Stimulated activated CD8-positive, alpha-beta memory T cell treated with anti-CD3 and anti-CD28 coated beads, Interleukin-7, amount 100 ng/mL, for 48 hours (primary cell): ENCODE data around the gene PARP1.

Experiments
- DNase-seq, 2 donors: peaks; one replicate each; pipeline ENCODE4 v3.0.0-alpha.2; 2020; ENCODE audit warnings: low read depth in 1 of 2; ENCODE audit errors: extremely low read depth in 1 of 2

Gene PARP1

DNA sequence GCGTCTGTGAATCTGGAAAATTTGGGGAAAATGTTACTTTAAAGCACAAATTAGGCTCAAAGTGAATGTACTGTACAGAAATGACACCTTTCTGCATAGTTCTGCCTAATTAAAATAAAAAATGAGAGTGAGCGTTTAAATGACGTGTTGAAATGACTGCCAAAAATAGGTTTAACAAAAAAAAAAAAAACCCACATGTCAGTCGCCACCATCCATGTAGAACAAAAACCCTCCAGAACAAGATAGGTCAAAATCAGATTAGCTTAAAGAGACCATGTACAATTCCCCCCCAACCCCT, 745 bp downstream of the PARP1 start:
- no peak for DNase-seq

DNA sequence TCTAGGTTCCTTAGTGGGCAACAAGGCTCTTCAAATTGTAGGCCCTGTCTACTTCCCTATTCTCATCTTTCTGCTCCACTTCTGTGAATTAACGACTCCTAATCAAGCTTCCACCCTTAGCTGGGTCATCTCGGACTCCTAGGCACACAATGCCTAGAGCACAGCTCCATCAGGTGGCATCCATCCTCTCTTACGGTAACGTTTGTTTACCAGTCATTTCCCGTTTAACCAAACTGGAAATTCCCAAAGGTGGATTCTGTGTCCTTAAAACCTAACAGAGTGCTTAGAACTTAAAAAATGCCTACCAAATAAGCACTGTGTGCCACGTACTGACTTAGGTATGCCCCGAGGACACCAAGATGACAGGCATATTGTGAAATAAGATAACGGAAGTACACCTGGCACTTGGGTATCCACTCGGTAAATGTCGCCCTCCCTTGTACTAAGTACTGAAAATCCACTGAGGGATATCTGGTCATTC, 1.5 kb downstream of the PARP1 start:
- DNase-seq = no peak

DNA sequence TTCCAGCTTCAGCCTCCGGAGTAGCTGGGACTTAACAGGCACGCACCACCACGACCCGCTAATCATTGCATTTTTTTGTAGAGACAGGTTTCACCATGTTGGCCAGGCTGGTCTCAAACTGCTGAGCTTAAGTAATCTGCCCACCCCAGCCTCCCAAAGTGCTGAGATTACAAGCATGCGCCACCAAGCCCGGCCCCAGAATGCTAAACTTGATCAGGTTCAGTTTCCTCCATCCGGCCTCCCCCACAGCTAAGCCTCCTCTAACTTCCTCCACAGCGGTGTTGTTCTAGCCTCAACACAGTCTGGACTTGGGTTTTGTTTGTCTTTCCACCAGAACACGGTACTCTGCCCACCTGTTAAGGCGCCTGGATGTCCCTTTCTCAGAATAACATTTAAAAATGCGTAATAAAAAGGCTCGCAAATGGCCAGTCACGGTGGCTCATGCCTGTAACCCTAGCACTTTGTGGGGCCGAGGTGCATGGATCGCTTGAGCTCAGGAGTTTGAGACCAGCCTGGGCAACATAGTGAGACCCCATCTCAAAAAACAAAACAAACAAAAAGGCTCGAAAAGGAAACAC, 2.4 kb downstream of the PARP1 start:
- DNase-seq = no peak

DNA sequence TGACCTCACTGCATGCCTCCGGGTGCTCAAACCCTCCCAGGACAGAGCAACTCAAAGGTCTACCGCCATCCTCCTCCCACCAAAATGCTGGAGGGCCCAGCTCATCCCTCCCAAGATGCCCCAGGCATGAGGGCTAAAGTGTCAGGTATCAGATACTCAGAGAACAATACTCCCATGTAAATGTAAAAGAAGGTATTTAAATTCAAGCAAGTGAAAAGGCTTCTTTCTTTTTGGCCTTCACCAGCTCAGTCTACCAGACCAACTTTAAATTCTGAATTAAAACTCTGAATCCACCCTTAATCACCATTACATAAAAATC, 3.0 kb downstream of the PARP1 start:
- DNase-seq = no peak

DNA sequence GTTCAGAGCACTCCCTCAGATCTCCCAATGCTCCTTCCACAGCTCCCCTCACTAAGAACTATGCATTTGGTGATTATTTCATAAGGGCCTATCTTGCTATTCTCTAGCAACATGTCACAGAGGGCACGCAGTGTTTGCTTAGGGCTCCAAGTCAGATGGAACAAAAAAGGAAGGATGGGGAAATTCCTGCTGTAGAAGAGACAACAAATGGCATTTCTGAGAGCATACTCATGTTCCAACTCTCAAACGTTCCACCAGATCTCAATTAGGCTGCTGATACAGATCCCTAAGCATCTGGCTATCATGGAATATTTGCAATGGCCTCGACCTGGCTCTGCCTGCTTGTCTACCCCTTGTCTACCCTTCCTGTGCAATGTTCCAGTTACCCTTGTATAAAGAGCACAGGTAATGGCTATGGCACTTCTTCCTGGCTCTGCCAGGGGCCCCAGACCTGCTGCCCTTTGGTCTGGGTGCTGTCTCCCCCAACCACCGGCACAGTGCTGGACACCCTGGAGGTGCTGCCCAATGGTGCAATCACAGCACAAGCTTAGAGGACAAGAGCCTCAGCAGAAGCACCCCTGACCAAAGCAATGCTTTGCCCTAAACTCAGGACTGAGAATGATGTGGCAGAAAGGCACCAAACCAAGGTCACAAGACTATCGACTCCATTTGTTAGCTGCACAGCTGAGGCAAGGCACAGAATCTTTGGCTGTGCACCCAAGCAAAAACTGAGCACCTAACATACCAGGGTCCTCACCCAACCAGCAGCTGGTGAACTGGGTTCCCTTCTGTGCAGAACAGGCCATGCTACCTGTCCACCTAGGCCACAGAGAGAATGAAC, 3.6 kb downstream of the PARP1 start:
- DNase-seq = no peak

DNA sequence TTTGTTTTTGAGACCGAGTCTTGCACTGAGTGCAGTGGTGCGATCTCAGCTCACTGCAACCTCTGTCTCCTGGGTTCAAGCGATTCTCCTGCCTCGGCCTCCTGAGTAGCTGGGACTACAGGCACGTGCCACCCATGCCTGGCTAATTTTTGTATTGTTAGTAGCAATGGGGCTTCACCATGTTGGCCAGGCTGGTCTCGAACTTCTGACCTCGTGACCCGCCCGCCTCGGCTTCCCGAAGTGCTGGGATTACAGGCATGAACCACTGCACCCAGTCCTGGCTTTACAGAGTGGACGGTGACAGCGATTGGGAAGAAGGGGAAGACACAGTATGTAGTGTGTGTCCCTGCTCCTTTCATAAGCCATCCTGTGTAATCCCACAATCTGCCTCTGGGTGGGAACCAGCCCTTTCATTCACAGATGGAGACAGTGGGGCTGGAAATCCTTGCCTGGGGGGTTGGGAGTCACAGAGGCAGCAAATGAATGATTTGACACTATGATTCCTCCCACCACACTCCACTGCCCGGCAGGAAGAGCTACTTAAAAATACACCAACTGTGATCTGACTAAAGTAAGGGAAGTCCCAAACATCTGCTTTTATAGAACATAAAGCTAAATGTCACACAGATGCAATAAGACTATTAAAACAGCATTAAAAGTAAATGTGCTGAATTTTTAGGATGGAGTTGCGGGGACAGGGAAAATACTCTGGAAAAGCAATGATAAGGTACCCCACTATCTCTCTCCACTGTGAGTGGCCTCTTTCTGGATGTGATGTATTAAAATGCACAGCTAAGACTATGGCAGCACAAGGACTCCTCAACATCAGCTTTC, 4.5 kb downstream of the PARP1 start:
- DNase-seq = no peak

DNA sequence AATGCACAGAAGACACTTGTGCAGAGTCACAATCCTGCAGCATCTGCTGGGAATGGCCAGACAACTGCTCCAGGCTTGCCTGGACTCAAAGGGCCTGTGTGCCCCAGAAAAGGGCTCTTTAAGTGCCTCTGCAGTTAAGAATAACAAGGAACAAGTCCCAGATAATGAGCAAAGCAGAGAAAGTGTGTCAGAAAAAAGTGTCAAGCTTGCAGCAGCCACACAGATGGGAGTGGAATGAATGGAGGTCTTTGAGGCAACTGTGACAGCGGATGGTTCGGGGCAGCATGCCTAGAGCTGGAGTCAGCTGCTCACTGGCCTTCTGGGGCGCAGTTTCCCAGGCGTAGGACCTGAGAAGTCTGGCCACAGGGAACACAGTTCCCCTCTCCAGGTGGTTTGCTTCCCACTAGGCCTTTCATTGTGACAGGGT, 5.1 kb downstream of the PARP1 start:
- DNase-seq = no peak

DNA sequence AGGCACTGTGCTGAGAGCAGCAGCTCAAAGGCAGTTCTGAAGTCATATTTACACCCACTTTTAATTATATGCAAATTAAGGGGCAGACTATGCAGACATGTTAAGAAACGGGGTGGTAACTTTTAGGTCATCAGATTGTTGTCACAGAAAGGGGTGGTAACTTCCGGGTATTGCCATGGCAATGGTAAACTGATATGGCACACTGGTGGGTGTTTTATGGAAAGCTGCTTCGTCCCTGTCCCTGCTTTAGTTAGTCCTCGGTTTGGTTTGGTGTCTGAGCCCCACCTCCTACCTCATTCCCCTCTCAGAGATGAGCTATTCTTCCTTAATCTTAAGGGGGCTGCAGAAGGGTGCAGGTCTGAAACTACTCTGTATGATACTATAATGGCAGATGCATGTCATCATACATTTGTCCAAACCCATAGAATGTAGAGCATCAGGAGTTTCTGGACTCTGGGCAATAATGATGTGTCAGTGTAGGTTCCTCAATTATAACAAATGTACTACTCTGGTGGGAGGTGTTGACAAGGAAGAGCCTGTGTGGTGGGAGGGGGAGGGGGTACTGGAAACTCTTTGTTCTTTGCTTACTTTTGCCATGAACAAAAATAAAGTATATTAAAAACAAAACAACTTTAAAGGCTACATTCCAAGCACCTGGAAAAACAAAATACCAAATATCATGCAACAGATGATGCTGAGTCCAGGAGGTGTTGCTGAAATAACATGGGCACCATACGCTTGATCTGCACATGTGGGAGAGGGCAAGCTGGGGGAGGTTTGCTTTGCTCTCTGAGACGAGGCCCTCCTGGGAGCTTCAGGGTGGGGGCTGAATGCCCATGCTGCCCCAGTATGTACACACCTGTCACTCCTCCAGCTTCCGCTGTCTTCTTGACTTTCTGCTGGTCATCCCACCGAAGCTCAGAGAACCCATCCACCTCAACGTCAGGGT, 6.3 kb downstream of the PARP1 start:
- DNase-seq = no peak

DNA sequence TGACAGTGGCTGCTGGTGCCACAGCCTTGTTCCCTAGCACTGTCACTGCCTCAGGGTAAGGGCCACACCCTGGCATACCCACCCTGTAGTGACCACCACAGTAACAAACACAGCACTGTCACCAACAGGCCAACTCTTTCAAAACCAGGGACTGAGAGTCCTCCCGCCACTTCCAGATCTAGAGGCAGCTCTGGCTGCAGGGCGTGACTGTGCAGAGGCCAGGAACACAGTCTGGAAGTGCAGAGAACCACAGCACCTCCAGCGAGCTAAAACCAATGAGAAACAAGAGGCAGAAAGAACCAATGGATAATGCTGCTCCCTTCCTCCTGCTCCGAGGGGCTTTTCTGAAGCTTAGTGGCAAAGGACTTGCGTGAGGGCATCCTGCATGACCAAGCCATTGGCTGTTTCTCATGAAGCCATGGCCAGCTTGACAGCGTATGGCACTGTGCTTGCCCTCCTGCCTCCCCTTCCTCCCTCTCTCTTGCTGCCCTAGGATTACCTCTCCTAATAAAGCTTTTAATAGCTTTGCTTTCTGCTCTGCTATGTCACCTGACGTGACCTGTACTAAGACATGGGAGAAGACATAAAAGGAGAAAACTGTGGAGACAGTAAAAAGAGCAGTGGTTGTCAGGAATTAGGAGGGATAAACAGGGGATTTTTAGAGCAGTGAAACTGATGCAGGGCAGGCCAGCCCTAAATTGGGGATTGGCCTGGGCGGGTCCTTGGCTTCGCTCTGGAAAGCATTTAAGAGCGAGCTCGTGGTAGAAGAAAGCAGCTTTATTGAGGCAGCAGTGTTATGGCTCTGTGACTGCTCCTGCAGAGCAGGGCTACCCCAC, 7.2 kb downstream of the PARP1 start:
- DNase-seq = no peak

DNA sequence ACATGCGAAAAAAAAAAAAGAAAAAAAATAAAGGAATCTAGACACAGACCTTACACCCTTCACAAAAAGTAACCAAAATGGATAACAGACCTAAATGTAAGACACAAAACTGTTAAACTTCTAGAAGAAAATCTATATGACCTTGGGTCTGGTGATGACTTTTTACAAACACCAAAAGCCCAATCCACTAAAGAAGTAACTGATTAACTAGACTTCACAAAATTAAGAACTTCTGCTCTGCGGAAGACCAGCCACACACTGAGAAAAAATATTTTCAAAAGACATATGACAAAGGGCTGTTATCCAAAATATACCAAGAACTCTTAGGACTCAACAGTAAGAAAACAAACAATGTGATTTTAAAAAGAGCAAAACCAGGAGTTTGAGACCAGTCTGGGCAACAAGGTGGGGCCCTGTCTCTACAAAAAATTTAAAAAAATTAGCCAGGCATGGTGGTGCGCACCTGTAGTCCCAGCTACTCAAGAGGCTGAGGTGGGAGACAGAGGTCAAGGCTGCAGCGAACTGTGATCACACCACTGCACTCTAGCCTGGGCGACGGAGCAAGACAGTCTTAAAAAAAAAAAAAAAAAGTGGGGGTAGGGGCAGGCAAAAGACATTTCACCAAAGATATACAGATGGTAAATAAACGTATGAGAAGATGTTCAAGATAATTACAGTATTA, 9.8 kb downstream of the PARP1 start:
- no peak for DNase-seq

DNA sequence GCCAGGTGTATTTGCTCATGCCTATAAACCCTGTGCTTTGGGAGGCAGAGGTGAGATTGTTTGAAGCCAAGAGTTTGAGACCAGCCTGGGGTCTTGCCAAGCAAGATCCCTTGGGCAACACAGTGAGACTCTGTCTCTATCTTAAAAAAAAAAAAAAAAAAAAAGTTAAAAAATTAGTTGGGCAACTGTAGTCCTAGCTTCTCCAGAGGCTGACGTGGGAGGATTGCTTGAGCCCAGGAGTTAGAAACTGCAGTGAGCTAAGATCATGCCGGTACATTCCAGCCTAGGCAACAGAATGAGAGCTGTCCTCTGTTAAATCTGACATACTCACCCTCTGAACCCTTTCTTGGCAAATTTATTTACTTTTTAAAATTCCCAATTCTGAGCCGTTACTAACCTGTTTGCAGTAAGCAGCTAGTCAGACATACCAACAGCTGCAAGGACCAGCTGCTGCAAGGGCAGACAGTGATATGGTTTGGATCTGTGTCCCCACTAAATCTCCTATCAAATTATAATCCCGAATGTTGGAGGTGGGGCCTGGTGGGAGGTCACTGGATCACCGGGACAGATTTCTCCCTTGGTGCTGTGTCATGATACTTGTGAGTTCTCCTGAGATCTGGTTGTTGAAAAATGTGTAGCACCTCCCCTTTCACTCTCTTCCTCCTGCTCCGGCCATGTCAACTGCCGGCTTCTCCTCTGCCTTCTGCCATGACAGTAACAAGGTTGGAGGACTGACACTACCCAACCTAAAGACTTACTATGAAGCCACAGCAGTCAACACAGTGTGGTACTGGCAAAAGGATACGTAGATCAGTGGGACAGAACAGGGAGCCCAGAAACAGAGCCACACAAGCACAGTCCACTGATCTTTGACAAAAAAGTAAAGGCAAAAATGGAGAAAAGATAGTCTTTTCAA, 10.6 kb downstream of the PARP1 start:
- no peak for DNase-seq

DNA sequence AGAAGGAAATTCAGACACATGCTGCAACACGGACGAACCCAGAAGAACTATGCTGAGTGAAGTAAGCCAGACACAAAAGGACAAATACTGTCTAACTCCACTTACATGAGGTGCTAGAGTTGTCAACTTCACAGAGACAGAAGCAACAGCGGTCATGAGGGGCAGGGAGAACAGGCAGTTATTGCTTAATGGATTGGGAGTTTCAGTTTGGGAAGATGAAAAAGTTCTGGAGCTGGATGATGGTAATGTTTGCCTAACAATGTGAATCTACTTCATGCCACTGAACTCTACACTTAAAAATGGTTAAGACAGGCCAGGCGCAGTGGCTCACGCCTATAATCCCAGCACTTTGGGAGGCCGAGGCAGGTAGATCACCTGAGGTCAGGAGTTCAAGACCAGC, 12.1 kb downstream of the PARP1 start:
- no peak for DNase-seq

DNA sequence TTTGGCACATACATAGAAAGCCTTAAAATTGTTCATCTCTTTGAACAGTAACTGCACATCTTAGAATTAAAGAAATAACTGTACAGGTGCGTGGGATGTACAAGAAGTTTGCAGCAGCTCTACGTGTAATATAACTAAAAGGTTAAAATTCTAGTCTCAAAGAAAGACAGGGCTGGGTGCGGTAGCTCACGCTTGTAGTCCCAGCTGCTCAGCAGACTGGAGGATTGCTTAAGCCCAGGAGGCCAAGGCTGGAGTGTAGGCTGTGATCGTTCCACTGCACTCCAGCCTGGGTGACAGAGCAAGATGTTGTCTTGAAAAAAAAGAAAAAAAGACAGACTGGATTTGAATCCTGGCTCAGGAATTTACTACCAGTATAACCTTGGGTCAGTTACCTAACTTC, 13.4 kb downstream of the PARP1 start:
- no peak for DNase-seq

DNA sequence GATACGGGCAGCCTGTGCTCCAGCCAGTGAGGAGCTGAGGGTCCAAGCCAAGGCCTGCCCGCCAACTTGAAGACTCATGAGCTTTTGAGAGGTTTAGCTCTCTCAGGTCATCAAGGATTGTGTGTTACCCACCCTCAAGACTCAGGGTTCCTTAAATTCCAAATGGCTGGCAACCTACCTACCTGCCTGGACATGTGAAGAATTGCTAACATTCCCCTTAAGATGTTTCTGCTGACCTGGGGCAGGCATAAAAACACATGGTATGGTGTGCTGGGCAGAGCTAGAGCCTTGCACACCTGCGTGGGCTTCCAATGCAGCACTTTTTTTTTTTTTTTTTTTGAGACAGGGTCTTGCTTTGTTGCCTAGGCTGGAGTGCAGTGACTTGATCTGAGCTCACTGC, 17.2 kb downstream of the PARP1 start:
- no peak for DNase-seq

DNA sequence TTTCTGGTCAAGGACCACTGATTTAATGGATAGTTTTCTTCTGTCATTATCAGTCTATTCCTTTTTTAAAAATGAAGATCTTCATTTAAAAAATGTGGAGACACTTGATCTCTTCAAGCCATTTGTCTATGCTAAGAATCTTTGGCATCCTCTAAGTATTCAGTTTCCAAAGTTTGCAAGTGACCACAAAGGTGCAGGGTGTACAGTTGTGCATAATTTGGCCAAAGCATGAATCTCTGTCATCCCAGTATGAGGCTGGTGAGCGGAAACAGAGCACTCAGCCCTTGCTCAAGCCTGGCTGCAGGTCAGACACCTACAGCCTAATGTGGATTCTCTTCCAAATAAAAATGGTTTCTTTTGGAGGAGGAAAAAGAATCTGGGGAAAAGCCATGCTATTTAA, 19.8 kb downstream of the PARP1 start:
- no peak for DNase-seq

DNA sequence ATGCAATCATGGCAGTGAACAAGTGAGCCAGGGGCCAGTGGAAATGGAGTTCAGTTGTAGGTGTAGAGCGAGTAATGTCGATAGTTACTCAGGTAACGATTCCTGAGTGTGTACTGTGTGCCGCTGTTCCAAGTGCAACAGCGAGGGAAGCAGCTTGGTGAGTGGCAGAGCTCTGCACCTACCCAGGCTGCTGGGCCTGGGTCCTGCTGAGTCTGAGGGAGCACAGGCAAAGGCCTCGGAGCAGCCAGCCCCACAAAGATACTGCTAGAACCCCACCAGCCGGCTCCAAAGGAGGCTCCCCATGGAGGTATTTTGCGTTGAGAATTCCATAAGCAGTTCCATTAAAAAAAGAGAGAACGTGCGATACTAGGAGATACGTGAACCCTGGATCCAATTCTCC, 23.2 kb downstream of the PARP1 start:
- DNase-seq = no peak

DNA sequence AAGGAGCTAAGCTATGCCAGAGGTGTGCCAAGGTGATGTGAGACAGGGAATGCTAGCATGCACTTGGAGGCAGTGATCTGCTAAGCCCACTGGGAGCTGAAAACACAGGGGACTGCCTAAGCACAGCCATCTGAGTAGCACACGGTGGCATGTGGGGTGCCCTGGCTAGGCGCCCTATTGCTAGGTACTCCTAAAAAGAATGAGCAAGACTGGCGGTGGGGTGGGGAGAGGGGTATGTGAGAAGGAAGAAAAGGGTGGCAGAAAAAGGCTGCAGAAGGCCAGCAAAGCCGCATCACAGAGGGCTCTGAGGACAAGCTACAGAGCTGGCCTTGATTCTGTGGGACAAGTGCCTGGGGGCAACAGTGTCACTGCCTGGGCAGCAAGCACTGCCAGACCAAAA, 23.9 kb downstream of the PARP1 start:
- no peak for DNase-seq

DNA sequence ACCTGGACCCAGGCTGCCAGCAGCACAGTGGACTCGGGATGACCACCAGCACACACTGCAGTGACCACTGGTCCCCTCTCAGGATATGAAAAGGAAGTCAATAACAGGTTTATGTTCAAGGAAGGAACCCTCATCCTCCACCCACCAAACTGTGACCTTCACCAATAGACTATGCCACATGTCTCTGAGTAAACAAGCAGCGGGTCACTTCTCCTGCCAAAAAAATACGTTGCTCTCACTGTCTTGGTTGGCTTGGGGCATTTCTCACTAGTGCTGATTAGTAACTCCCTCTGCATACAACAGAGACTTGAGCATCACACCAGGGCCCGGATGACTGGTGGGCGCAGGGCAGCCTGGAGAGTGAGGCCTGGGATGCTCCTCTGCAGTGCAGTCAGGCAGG, 25.9 kb downstream of the PARP1 start:
- DNase-seq = no peak
